VCaP (cell line): Measurements from ENCODE around the gene PCBP1.

Experiments
- H3K27ac ChIP-seq: fragments of 450-650 bp; 2 replicates; pipeline ENCODE4 v1.5.1; 2017
- CTCF ChIP-seq: fragments of 450-650 bp; conservative IDR thresholded peaks from 2 replicates; pipeline ENCODE4 v1.5.1; 2017; ENCODE audit warnings: mild to moderate bottlenecking, moderate library complexity

Gene PCBP1

GRCh38 chr2:70086838-70087701, at the start of gene PCBP1:
Gene PCBP1, plus strand, starts transcription at chr2:70087477. Its CDS starts 267 bp downstream, at chr2:70087744.
- TF ChIP-seq CTCF, result no peak
- peak within 1 kb of the TSS; percentile 99 for H3K27ac ChIP-seq

GRCh38 chr2:70039366-70039765, 47.9 kb upstream of the PCBP1 start:
- no peak overlapping the region for H3K27ac ChIP-seq
- no peak for TF ChIP-seq CTCF

- no peak overlapping the region for H3K27ac ChIP-seq
These were observed 45.6 kb upstream of the PCBP1 start for GRCh38 chr2:70041663-70042062.

GRCh38 chr2:70042246-70042645, 45.0 kb upstream of the PCBP1 start:
- H3K27ac ChIP-seq, result no peak overlapping the region
- TF ChIP-seq CTCF, result no peak

More at GRCh38 chr2:70041663-70042062, 45.6 kb upstream of the PCBP1 start:
- TF ChIP-seq CTCF, result no peak

- no peak overlapping the region for H3K27ac ChIP-seq
- no peak for TF ChIP-seq CTCF
These were observed 43.9 kb upstream of the PCBP1 start for GRCh38 chr2:70043252-70043875.

GRCh38 chr2:70044290-70045040, 42.8 kb upstream of the PCBP1 start:
- H3K27ac ChIP-seq, result no peak overlapping the region
- no peak for TF ChIP-seq CTCF

- H3K27ac ChIP-seq, result no peak overlapping the region
- no peak for TF ChIP-seq CTCF
These were observed 41.9 kb upstream of the PCBP1 start for GRCh38 chr2:70045405-70045804.
